ENCODE data around the gene GDI1. TPM values are rescaled to one million over a fixed set of nuclear protein-coding genes. Genes with fewer than 3 reads are reported as not detected.

Gene GDI1
- total and polyA plus RNA-seq, 9 of the 15 experiments (the other 6 are each of a cell fraction or from before 2014, with no cell fraction given), result 0.97 to 82.6 (median 37.5) TPM

- TF ChIP-seq MBD1 (CRISPR knock-in tag; IDR thresholded peaks at IDR 0.05) (no peak), ZBTB11 (CRISPR knock-in tag; IDR thresholded peaks at IDR 0.05) (peak in 1 of 3 experiments; percentile 72; a peak in 1 of 6 replicates), SRSF7 (optimal IDR thresholded peaks at IDR 0.05; ENCODE audit: low read depth, low read length) (no peak), CHD7 (IDR thresholded peaks at IDR 0.05; ENCODE audit: low read depth, low read length) (peak; percentile 54), BDP1 (IDR thresholded peaks at IDR 0.05; ENCODE audit: insufficient read depth, insufficient read length) (no peak), FOXK1 (CRISPR knock-in tag; IDR thresholded peaks at IDR 0.05; ENCODE audit: borderline replicate concordance) (no peak), CBFA2T2 (conservative IDR thresholded peaks at IDR 0.05) (no peak)
These were observed 38.1 kb upstream of the GDI1 start (continued) for GRCh38 chrX:154398668-154399526.
